ENCODE measurements around the gene SNX13. TPM values are rescaled to one million over a fixed set of nuclear protein-coding genes. Genes with fewer than 3 reads are reported as not detected.

Gene SNX13
- polyA plus RNA-seq, 2 of the 4 experiments (the other 2 are of a cell fraction) = 13.1 to 31.6 TPM

DNA sequence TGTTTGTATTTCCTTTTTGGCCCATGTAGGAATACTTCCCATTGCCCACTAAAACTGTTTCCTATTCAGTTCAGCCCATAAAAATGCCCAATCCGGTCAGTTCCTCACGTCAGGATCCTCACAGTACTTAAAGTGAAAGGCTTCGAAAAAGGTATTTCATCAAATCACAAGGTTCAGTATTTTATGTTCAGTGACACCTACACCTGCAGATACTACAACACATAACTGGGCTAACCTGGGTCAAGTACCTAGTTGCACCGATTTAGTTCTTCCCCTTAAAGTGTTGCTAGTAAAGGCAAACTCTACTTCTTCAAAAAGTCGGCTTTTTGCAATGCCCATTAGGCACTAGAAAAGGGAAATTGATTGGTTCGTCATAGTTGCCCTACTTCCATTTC lies 1.1 kb downstream of the SNX13 start:
- Histone ChIP-seq H3K4me3 (peak overlapping the region; percentile 76), H3K4me2 (peak overlapping the region; percentile 77), H3K4me1 (peaks cover 16% of the 10 kb centered on the region), H3K9me3 (no peaks in the 10 kb centered on the region), H3K27ac (peak overlapping the region; percentile 91 to 96)
- POLR2A ChIA-PET = interaction anchor here (0.8 kb wide), 1 partner anchor 255 kb away, joined by 4 read pairs; no protein-coding TSS in a partner anchor
- no peak for FAIRE-seq
- CTCF ChIA-PET = interaction anchor here (0.5 kb wide), 1 partner anchor 148 kb away, joined by 3 read pairs; no protein-coding TSS in a partner anchor
- WGBS (ENCODE audit: missing lambda C conversion rate) = 5% methylated on average over 6 of the region's 6 CpGs
- TF ChIP-seq, protein P1, sequence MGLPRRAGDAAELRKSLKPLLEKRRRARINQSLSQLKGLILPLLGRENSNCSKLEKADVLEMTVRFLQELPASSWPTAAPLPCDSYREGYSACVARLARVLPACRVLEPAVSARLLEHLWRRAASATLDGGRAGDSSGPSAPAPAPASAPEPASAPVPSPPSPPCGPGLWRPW (IDR thresholded peaks at IDR 0.05) = no peak
- TF ChIP-seq ZC3H11A (IDR thresholded peaks at IDR 0.05) (no peak), CEBPB (IDR thresholded peaks at IDR 0.05) (no peak), EP300 (IDR thresholded peaks at IDR 0.05) (no peak), POLR2A (IDR thresholded peaks at IDR 0.05; ENCODE audit: low read length) (no peak), HOXA7 (CRISPR knock-in tag; IDR thresholded peaks at IDR 0.05) (no peak), NPAS2 (CRISPR knock-in tag; IDR thresholded peaks at IDR 0.05; ENCODE audit: borderline replicate concordance) (no peak), TFCP2L1 (CRISPR knock-in tag; IDR thresholded peaks at IDR 0.05) (no peak), KDM5A (IDR thresholded peaks at IDR 0.05) (no peak), ZSCAN20 (CRISPR knock-in tag; IDR thresholded peaks at IDR 0.05) (no peak), BHLHE40 (IDR thresholded peaks at IDR 0.05; ENCODE audit: low read depth, low read length) (no peak)
- TF ChIP-seq, protein P2, sequence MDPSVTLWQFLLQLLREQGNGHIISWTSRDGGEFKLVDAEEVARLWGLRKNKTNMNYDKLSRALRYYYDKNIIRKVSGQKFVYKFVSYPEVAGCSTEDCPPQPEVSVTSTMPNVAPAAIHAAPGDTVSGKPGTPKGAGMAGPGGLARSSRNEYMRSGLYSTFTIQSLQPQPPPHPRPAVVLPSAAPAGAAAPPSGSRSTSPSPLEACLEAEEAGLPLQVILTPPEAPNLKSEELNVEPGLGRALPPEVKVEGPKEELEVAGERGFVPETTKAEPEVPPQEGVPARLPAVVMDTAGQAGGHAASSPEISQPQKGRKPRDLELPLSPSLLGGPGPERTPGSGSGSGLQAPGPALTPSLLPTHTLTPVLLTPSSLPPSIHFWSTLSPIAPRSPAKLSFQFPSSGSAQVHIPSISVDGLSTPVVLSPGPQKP (IDR thresholded peaks at IDR 0.05; ENCODE audit: low read depth, low read length) = no peak
- ATAC-seq = peak; percentile 6 to 13; a peak in 2 of 6 replicates
- peak; percentile 13 to 33 for DNase-seq (ENCODE audit: low read depth in 1 of 2, low spot score in 1 of 2)

DNA sequence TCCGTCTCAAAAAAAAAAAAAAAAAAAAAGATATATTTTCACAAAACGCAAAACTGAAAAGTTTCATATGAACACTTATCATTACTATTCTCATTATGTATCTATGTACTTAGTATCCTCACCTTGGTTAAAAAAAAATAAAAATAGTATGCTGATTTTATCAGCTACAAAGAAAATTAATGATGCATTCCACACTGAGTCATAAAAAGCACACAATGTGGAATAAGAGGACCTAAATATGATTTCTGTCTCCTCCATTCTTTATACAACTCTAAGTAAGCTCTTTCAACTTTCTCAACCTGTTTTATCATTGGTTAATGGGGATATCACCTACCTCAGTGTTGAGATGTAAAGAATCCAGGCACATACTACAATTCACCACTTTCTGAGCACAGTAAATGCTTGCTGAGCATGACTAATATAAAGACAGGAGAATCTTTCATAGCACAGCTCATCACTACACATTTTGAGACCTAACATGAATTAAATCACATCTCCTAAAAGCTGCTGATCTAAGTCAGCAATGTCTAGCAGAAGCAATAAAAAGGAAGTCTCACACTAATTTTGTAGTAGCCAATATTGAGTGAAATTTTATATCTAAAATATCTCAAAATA lies 2.7 kb downstream of the SNX13 start:
- TF ChIP-seq, protein P3, sequence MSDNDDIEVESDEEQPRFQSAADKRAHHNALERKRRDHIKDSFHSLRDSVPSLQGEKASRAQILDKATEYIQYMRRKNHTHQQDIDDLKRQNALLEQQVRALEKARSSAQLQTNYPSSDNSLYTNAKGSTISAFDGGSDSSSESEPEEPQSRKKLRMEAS (IDR thresholded peaks at IDR 0.05) = no peak
- TF ChIP-seq, protein P1 (IDR thresholded peaks at IDR 0.05) = no peak
- TF ChIP-seq ZFP36 (IDR thresholded peaks at IDR 0.05; ENCODE audit: borderline replicate concordance, partially characterized antibody) = no peak
- TF ChIP-seq FOSL2 (IDR thresholded peaks at IDR 0.05) = no peak
- no peak for TF ChIP-seq FOSL2 (CRISPR knock-in tag; IDR thresholded peaks at IDR 0.05)
- TF ChIP-seq GATA3 (IDR thresholded peaks at IDR 0.05; ENCODE audit: borderline replicate concordance) = no peak
- TF ChIP-seq TFCP2L1 (CRISPR knock-in tag; IDR thresholded peaks at IDR 0.05) = no peak
- TF ChIP-seq JUN (IDR thresholded peaks at IDR 0.05) = no peak
- no peak for TF ChIP-seq CHD4 (IDR thresholded peaks at IDR 0.05; ENCODE audit: borderline replicate concordance)
- no peak for TF ChIP-seq RCOR1 (IDR thresholded peaks at IDR 0.05; ENCODE audit: low read depth, low read length)
- TF ChIP-seq PHF8 (IDR thresholded peaks at IDR 0.05; ENCODE audit: borderline replicate concordance, low read depth) = no peak
- no peak for TF ChIP-seq TP53 (CRISPR knock-in tag; IDR thresholded peaks at IDR 0.05)
- no peak for TF ChIP-seq MAFK (IDR thresholded peaks at IDR 0.05; ENCODE audit: partially characterized antibody)
- TF ChIP-seq, protein P2 (IDR thresholded peaks at IDR 0.05; ENCODE audit: low read depth, low read length) = no peak
- no peak for TF ChIP-seq CBX2 (IDR thresholded peaks at IDR 0.05; ENCODE audit: borderline replicate concordance, low read depth)
- TF ChIP-seq, protein P4, sequence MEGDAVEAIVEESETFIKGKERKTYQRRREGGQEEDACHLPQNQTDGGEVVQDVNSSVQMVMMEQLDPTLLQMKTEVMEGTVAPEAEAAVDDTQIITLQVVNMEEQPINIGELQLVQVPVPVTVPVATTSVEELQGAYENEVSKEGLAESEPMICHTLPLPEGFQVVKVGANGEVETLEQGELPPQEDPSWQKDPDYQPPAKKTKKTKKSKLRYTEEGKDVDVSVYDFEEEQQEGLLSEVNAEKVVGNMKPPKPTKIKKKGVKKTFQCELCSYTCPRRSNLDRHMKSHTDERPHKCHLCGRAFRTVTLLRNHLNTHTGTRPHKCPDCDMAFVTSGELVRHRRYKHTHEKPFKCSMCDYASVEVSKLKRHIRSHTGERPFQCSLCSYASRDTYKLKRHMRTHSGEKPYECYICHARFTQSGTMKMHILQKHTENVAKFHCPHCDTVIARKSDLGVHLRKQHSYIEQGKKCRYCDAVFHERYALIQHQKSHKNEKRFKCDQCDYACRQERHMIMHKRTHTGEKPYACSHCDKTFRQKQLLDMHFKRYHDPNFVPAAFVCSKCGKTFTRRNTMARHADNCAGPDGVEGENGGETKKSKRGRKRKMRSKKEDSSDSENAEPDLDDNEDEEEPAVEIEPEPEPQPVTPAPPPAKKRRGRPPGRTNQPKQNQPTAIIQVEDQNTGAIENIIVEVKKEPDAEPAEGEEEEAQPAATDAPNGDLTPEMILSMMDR (IDR thresholded peaks at IDR 0.05) = no peak
- TF ChIP-seq RNF2 (IDR thresholded peaks at IDR 0.05; ENCODE audit: borderline replicate concordance, low read depth) = no peak
- TF ChIP-seq POLR2A (IDR thresholded peaks at IDR 0.05; ENCODE audit: low read length) = no peak
- TF ChIP-seq, protein P5, sequence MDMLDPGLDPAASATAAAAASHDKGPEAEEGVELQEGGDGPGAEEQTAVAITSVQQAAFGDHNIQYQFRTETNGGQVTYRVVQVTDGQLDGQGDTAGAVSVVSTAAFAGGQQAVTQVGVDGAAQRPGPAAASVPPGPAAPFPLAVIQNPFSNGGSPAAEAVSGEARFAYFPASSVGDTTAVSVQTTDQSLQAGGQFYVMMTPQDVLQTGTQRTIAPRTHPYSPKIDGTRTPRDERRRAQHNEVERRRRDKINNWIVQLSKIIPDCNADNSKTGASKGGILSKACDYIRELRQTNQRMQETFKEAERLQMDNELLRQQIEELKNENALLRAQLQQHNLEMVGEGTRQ (IDR thresholded peaks at IDR 0.05) = no peak
- POLR2A ChIA-PET = no interaction called here
- Histone ChIP-seq H3K4me3 (no peak overlapping the region), H3K9me3 (no peaks in the 10 kb centered on the region), H3K4me1 (peaks cover 16% of the 10 kb centered on the region), H3K27ac (no peak overlapping the region), H3K4me2 (peak overlapping the region; percentile 77)
- ATAC-seq = no peak
- CTCF ChIA-PET = interaction anchor here (1.2 to 1.4 kb wide), 2 partner anchors 152 to 168 kb away, joined by 3 read pairs; no protein-coding TSS in a partner anchor
- no peak for FAIRE-seq
- no peak for DNase-seq (ENCODE audit: low read depth in 1 of 2, low spot score in 1 of 2)
- WGBS (ENCODE audit: missing lambda C conversion rate) = 91% methylated on average over 2 of the region's 2 CpGs

Data from A549 (cell line).